SH-SY5Y (cell line): ENCODE measurements around the gene RAD9A.

Experiments
- GATA2 ChIP-seq: IDR thresholded peaks from 2 replicates; pipeline ENCODE4 v1.6.1; 2011; ENCODE audit warnings: mild to moderate bottlenecking, low read depth, low read length
- GATA3 ChIP-seq: IDR thresholded peaks from 2 replicates; pipeline ENCODE4 v1.6.1; 2011; ENCODE audit warnings: low read depth, mild to moderate bottlenecking, low read length, moderate library complexity

GRCh38 chr11:67423466-67423865, 31.7 kb downstream of the RAD9A start:
- TF ChIP-seq GATA2 (no peak), GATA3 (no peak)
